GM23338 (cell line): ENCODE measurements around the gene NT5M. TPM values are rescaled to one million over a fixed set of nuclear protein-coding genes. Genes with fewer than 3 reads are reported as not detected.

Experiments used
- EZH2 ChIP-seq: fragments of 200-600 bp; sonication (generic); IDR thresholded peaks from one replicate; pipeline ENCODE4 v1.8.0; 2017; ENCODE audit warnings: antibody characterized with exemption, mild to moderate bottlenecking, low read depth; ENCODE audit not compliant: unreplicated experiment
- EZH2phosphoT487 ChIP-seq: fragments of 200-600 bp; sonication (generic); IDR thresholded peaks from one replicate; pipeline ENCODE4 v1.8.1; 2018; ENCODE audit warnings: antibody characterized with exemption; ENCODE audit not compliant: unreplicated experiment
- JUNB ChIP-seq: IDR thresholded peaks from one replicate; pipeline ENCODE4 v1.6.1; 2016; ENCODE audit warnings: antibody characterized with exemption; ENCODE audit not compliant: unreplicated experiment
- NANOG ChIP-seq: IDR thresholded peaks from 2 replicates; pipeline ENCODE4 v1.6.1; 2016; ENCODE audit warnings: antibody characterized with exemption, borderline replicate concordance
- POLR2AphosphoS5 ChIP-seq: IDR thresholded peaks from 2 replicates; pipeline ENCODE4 v1.6.1; 2016; ENCODE audit warnings: antibody characterized with exemption, low read depth
- STAT1 ChIP-seq: IDR thresholded peaks from one replicate; pipeline ENCODE4 v1.6.1; 2016; ENCODE audit warnings: antibody characterized with exemption; ENCODE audit not compliant: unreplicated experiment
- ZNF114 ChIP-seq: fragments of 250-450 bp; sonication (Bioruptor Pico); IDR thresholded peaks from 2 replicates; pipeline ENCODE4 v1.5.0; 2020; ENCODE audit warnings: mild to moderate bottlenecking, moderate library complexity
- ZNF331 ChIP-seq: fragments of 250-450 bp; sonication (Bioruptor Pico); IDR thresholded peaks from 2 replicates; pipeline ENCODE4 v1.5.0; 2020; ENCODE audit warnings: low read depth, mild to moderate bottlenecking, moderate library complexity
- polyA plus RNA-seq: library from polyadenylated mRNA; unstranded; fragments of >200 nt; fragmentation: Nextera tagmentation; extraction: Ambion mirVana; gene quantifications from 2 replicates; pipeline ENCODE4 v1.2.1, GENCODE V29; 2016
- total RNA-seq: library from RNA; depleted of rRNA; stranded (reverse); fragments of >200 nt; shearing (Covaris generic); gene quantifications from 2 replicates; pipeline ENCODE4 v1.2.3, GENCODE V29; 2014
- TF ChIP-seq, protein P1 (sequence below): fragments of 250-450 bp; sonication (Bioruptor Pico); IDR thresholded peaks from 2 replicates; pipeline ENCODE4 v1.5.0; 2020; ENCODE audit warnings: mild to moderate bottlenecking, moderate library complexity
- TF ChIP-seq, protein P2 (sequence below): IDR thresholded peaks from one replicate; pipeline ENCODE4 v1.6.1; 2018; ENCODE audit warnings: antibody characterized with exemption; ENCODE audit not compliant: unreplicated experiment
- TF ChIP-seq, protein P3 (sequence below): IDR thresholded peaks from 2 replicates; pipeline ENCODE4 v1.6.1; 2016; ENCODE audit warnings: antibody characterized with exemption
- TF ChIP-seq, protein P4 (sequence below), 2 experiments: fragments of 200-600 bp in 1 of 2; sonication (generic) in 1 of 2; conservative IDR thresholded peaks; 2 replicates each; pipeline versions ENCODE4 v1.5.1 to v1.6.1; 2016 to 2017; ENCODE audit warnings: antibody characterized with exemption in 2 of 2, low read depth in 2 of 2, mild to moderate bottlenecking in 2 of 2, moderate library complexity in 1 of 2

NT5M gene
- total and polyA plus RNA-seq, 2 experiments from 2014 or later, result 6.0 to 10.6 TPM

DNA sequence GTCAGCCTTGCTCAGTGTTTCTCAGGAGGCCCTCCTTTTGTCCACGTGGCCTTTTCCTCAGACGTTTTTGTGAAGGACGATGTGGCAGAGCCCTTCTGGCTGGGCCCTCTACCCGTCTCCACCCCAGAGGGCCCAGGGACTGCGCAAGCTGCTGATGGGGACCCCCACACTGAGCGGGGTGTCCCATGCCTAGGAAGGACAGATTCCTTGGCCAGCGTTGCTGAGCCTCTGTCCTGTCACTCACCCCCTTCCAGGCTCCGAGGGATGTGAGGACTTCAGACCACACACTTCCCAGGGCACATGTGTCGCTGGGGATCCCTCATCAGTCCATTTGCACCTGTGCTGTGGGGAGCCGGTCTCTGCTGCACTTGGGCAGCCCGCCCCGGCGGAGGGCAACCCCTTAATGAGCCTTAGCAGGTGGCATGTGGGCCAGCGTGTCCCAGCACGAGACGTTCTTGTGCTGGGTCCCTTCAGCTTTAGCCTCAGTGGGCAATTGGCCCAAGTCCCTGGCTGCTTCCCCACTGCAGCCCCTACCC, 48.3 kb downstream of the NT5M start (continued):
- TF ChIP-seq, protein P1, sequence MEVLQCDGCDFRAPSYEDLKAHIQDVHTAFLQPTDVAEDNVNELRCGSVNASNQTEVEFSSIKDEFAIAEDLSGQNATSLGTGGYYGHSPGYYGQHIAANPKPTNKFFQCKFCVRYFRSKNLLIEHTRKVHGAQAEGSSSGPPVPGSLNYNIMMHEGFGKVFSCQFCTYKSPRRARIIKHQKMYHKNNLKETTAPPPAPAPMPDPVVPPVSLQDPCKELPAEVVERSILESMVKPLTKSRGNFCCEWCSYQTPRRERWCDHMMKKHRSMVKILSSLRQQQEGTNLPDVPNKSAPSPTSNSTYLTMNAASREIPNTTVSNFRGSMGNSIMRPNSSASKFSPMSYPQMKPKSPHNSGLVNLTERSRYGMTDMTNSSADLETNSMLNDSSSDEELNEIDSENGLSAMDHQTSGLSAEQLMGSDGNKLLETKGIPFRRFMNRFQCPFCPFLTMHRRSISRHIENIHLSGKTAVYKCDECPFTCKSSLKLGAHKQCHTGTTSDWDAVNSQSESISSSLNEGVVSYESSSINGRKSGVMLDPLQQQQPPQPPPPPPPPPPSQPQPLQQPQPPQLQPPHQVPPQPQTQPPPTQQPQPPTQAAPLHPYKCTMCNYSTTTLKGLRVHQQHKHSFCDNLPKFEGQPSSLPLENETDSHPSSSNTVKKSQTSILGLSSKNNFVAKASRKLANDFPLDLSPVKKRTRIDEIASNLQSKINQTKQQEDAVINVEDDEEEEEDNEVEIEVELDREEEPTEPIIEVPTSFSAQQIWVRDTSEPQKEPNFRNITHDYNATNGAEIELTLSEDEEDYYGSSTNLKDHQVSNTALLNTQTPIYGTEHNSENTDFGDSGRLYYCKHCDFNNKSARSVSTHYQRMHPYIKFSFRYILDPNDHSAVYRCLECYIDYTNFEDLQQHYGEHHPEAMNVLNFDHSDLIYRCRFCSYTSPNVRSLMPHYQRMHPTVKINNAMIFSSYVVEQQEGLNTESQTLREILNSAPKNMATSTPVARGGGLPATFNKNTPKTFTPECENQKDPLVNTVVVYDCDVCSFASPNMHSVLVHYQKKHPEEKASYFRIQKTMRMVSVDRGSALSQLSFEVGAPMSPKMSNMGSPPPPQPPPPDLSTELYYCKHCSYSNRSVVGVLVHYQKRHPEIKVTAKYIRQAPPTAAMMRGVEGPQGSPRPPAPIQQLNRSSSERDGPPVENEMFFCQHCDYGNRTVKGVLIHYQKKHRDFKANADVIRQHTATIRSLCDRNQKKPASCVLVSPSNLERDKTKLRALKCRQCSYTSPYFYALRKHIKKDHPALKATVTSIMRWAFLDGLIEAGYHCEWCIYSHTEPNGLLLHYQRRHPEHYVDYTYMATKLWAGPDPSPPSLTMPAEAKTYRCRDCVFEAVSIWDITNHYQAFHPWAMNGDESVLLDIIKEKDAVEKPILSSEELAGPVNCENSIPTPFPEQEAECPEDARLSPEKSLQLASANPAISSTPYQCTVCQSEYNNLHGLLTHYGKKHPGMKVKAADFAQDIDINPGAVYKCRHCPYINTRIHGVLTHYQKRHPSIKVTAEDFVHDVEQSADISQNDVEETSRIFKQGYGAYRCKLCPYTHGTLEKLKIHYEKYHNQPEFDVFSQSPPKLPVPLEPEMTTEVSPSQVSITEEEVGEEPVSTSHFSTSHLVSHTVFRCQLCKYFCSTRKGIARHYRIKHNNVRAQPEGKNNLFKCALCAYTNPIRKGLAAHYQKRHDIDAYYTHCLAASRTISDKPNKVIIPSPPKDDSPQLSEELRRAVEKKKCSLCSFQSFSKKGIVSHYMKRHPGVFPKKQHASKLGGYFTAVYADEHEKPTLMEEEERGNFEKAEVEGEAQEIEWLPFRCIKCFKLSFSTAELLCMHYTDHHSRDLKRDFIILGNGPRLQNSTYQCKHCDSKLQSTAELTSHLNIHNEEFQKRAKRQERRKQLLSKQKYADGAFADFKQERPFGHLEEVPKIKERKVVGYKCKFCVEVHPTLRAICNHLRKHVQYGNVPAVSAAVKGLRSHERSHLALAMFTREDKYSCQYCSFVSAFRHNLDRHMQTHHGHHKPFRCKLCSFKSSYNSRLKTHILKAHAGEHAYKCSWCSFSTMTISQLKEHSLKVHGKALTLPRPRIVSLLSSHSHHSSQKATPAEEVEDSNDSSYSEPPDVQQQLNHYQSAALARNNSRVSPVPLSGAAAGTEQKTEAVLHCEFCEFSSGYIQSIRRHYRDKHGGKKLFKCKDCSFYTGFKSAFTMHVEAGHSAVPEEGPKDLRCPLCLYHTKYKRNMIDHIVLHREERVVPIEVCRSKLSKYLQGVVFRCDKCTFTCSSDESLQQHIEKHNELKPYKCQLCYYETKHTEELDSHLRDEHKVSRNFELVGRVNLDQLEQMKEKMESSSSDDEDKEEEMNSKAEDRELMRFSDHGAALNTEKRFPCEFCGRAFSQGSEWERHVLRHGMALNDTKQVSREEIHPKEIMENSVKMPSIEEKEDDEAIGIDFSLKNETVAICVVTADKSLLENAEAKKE (CRISPR knock-in tag), result no peak
- no peak for TF ChIP-seq POLR2AphosphoS5
- TF ChIP-seq EZH2phosphoT487, result no peak
- no peak for TF ChIP-seq ZNF331 (CRISPR knock-in tag)
- no peak for TF ChIP-seq ZNF114
- TF ChIP-seq, protein P2, sequence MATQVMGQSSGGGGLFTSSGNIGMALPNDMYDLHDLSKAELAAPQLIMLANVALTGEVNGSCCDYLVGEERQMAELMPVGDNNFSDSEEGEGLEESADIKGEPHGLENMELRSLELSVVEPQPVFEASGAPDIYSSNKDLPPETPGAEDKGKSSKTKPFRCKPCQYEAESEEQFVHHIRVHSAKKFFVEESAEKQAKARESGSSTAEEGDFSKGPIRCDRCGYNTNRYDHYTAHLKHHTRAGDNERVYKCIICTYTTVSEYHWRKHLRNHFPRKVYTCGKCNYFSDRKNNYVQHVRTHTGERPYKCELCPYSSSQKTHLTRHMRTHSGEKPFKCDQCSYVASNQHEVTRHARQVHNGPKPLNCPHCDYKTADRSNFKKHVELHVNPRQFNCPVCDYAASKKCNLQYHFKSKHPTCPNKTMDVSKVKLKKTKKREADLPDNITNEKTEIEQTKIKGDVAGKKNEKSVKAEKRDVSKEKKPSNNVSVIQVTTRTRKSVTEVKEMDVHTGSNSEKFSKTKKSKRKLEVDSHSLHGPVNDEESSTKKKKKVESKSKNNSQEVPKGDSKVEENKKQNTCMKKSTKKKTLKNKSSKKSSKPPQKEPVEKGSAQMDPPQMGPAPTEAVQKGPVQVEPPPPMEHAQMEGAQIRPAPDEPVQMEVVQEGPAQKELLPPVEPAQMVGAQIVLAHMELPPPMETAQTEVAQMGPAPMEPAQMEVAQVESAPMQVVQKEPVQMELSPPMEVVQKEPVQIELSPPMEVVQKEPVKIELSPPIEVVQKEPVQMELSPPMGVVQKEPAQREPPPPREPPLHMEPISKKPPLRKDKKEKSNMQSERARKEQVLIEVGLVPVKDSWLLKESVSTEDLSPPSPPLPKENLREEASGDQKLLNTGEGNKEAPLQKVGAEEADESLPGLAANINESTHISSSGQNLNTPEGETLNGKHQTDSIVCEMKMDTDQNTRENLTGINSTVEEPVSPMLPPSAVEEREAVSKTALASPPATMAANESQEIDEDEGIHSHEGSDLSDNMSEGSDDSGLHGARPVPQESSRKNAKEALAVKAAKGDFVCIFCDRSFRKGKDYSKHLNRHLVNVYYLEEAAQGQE, result no peak
- no peak for TF ChIP-seq JUNB
- TF ChIP-seq EZH2, result no peak
- TF ChIP-seq, protein P3, sequence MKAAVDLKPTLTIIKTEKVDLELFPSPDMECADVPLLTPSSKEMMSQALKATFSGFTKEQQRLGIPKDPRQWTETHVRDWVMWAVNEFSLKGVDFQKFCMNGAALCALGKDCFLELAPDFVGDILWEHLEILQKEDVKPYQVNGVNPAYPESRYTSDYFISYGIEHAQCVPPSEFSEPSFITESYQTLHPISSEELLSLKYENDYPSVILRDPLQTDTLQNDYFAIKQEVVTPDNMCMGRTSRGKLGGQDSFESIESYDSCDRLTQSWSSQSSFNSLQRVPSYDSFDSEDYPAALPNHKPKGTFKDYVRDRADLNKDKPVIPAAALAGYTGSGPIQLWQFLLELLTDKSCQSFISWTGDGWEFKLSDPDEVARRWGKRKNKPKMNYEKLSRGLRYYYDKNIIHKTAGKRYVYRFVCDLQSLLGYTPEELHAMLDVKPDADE, result no peak
- TF ChIP-seq, protein P4, sequence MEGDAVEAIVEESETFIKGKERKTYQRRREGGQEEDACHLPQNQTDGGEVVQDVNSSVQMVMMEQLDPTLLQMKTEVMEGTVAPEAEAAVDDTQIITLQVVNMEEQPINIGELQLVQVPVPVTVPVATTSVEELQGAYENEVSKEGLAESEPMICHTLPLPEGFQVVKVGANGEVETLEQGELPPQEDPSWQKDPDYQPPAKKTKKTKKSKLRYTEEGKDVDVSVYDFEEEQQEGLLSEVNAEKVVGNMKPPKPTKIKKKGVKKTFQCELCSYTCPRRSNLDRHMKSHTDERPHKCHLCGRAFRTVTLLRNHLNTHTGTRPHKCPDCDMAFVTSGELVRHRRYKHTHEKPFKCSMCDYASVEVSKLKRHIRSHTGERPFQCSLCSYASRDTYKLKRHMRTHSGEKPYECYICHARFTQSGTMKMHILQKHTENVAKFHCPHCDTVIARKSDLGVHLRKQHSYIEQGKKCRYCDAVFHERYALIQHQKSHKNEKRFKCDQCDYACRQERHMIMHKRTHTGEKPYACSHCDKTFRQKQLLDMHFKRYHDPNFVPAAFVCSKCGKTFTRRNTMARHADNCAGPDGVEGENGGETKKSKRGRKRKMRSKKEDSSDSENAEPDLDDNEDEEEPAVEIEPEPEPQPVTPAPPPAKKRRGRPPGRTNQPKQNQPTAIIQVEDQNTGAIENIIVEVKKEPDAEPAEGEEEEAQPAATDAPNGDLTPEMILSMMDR (conservative IDR thresholded peaks at IDR 0.05; ENCODE audit: low read depth in 2 of 2), result no peak
- no peak for TF ChIP-seq STAT1
- no peak for TF ChIP-seq NANOG
